ENCODE results near the gene ZNF672.

GRCh38 chr1:248852481-248853405, 14.7 kb downstream of the ZNF672 start:
- no peak for TF ChIP-seq SP1 (IDR thresholded peaks at IDR 0.05)
- no peak for TF ChIP-seq MAX (IDR thresholded peaks at IDR 0.05)

Data from liver (tissue), 2 donors.